ENCODE data around the gene GTF3C5. TPM values are rescaled to one million over a fixed set of nuclear protein-coding genes. Genes with fewer than 3 reads are reported as not detected.
A peak's percentile ranks its signal among the peaks of the same experiment; 100 is the strongest.
"Not testable (repeated sequence)": the region's sequence is repeated elsewhere in the genome, so short reads cannot be mapped to it uniquely, and the experiment has no call there.

The GTF3C5 gene
- total RNA-seq, 3 donors from 2014 or later (not counting 1 experiment from before 2014, with no cell fraction given) = 52.6 to 69.2 (median 60.4) TPM

DNA sequence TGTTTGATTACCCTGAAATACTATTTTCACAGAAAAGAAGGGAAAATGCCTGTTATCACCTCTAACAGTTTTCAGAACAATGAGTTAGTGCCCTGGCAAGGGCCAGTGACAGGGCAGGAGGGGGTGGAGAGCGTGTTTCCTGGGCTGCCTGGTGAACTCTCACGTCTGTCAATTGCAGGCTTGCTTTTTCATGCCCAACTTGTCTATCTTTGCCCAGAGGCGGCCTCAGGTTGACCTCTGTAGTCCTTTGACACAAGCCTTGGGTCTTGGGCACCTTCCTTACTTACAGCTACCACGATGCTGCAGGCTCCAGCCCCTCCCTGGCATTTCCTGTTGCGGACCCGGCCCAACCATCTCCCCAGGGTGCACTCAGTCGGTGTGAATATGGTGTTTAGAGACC is 28.8 kb downstream of the GTF3C5 start:
- TF ChIP-seq, protein P1, sequence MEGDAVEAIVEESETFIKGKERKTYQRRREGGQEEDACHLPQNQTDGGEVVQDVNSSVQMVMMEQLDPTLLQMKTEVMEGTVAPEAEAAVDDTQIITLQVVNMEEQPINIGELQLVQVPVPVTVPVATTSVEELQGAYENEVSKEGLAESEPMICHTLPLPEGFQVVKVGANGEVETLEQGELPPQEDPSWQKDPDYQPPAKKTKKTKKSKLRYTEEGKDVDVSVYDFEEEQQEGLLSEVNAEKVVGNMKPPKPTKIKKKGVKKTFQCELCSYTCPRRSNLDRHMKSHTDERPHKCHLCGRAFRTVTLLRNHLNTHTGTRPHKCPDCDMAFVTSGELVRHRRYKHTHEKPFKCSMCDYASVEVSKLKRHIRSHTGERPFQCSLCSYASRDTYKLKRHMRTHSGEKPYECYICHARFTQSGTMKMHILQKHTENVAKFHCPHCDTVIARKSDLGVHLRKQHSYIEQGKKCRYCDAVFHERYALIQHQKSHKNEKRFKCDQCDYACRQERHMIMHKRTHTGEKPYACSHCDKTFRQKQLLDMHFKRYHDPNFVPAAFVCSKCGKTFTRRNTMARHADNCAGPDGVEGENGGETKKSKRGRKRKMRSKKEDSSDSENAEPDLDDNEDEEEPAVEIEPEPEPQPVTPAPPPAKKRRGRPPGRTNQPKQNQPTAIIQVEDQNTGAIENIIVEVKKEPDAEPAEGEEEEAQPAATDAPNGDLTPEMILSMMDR (IDR thresholded peaks at IDR 0.05) = no peak
- Mint-ChIP-seq H3K27me3 (ENCODE audit: low read depth in 2 of 2) (no peaks in the 10 kb centered on the region), H3K36me3 (no peaks in the 10 kb centered on the region), H3K27ac (no peak overlapping the region), H3K4me1 (peaks cover 25 to 34% of the 10 kb centered on the region in 2 donors), H3K9me3 (no peaks in the 10 kb centered on the region), H3K4me3 (peak overlapping the region; percentile 47)
- peak in 1 of 2 donors; percentile 22 for DNase-seq
- peak in 2 of 3 donors; percentile 29 to 36 for ATAC-seq
- no peaks in the 10 kb centered on the region for H3K9me3 ChIP-seq (ENCODE audit: control insufficient read depth, insufficient read depth, low read length)
- no peak overlapping the region for H3K4me3 ChIP-seq (ENCODE audit: low read length)
- peaks cover 22% of the 10 kb centered on the region for H3K36me3 ChIP-seq (ENCODE audit: control insufficient read depth, insufficient read depth, low read length)
- H3K4me1 ChIP-seq (ENCODE audit: control insufficient read depth, insufficient read depth, low read length) = peaks cover 24% of the 10 kb centered on the region
- H3K27ac ChIP-seq (ENCODE audit: low read length) = no peak overlapping the region
- no peaks in the 10 kb centered on the region for H3K27me3 ChIP-seq (ENCODE audit: control insufficient read depth, insufficient read depth, low read length)
- WGBS (ENCODE audit: insufficient coverage) = 26% methylated on average over 7 of the region's 7 CpGs
- intact Hi-C loops (cut with micrococcal nuclease) = no loop called here

DNA sequence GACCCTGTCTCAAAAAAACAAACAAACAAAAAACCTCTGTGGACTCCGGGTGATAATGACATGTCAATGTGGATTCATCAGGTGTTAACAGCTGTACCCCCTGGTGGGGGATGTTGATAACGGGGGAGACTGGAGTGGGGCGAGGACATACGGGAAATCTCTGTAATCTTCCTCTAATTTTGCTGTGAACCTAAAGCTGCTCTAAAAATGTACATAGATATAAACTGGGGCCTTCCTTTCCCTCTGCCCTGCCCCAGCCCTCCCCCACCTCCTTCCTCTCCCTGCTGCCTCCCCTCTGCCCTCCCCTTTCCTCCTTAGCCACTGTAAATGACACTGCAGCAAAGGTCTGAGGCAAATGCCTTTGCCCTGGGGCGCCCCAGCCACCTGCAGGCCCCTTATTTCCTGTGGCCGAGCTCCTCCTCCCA is 29.6 kb downstream of the GTF3C5 start:
- peak in 1 of 2 donors; percentile 32 for DNase-seq
- peaks cover 14% of the 10 kb centered on the region for H3K36me3 ChIP-seq (ENCODE audit: control insufficient read depth, insufficient read depth, low read length)
- peak; percentile 37 to 44 (median 42) for ATAC-seq

DNA sequence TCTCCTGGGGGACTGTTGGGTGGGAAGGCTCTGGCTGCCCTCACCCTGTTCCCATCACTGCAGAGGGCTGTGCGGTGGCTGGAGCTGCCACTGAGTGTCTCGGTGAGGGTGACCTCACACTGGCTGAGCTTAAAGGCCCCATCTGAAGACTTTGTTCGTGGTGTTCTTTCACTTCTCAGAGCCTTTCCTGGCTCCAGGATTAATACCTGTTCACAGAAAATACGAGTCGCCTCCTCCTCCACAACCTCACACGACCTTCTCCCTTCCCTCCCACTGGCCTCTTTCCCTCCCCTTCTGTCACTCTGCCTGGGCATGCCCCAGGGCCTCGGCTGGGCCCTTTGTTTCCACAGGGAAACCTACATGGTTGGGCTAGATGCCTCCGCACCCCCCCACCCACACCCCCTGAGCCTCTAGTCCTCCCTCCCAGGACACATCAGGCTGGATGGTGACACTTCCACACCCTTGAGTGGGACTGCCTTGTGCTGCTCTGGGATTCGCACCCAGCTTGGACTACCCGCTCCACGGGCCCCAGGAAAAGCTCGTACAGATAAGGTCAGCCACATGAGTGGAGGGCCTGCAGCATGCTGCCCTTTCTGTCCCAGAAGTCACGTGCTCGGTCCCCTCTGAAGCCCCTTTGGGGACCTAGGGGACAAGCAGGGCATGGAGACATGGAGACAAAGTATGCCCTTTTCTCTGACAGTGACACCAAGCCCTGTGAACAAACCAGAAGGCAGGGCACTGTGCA is 30.4 kb downstream of the GTF3C5 start:
- H3K4me1 Mint-ChIP-seq = peaks cover 25 to 34% of the 10 kb centered on the region in 2 donors

More for the DNA sequence above, 29.6 kb downstream of the GTF3C5 start:
- Mint-ChIP-seq H3K4me3 (no peak overlapping the region), H3K9me3 (no peaks in the 10 kb centered on the region), H3K36me3 (no peaks in the 10 kb centered on the region), H3K27ac (no peak overlapping the region), H3K27me3 (ENCODE audit: low read depth in 2 of 2) (no peaks in the 10 kb centered on the region), H3K4me1 (peaks cover 25 to 34% of the 10 kb centered on the region in 2 donors)
- WGBS (ENCODE audit: insufficient coverage) = 9% methylated on average over 4 of the region's 6 CpGs
- TF ChIP-seq, protein P1 (IDR thresholded peaks at IDR 0.05) = no peak
- no peak overlapping the region for H3K27ac ChIP-seq (ENCODE audit: low read length)
- H3K4me3 ChIP-seq (ENCODE audit: low read length) = no peak overlapping the region
- H3K4me1 ChIP-seq (ENCODE audit: control insufficient read depth, insufficient read depth, low read length) = peaks cover 24% of the 10 kb centered on the region
- no peaks in the 10 kb centered on the region for H3K27me3 ChIP-seq (ENCODE audit: control insufficient read depth, insufficient read depth, low read length)
- intact Hi-C loops (cut with micrococcal nuclease) = no loop called here
- H3K9me3 ChIP-seq (ENCODE audit: control insufficient read depth, insufficient read depth, low read length) = no peaks in the 10 kb centered on the region

DNA sequence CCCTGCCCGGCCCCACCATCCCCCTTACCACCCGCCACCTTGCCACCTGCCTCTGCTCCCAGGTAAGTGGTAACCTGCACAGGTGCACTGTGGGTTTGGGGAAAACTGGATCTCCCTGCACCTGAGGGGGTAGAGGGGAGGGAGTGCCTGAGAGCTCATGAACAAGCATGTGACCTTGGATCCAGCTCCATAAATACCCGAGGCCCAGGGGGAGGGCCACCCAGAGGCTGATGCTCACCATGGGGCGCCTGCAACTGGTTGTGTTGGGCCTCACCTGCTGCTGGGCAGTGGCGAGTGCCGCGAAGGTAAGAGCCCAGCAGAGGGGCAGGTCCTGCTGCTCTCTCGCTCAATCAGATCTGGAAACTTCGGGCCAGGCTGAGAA is 31.0 kb downstream of the GTF3C5 start, which contains the start of gene CEL:
Gene CEL (plus strand): TSS at position 218 of the 382 bp plus-strand sequence. CDS start 22 bp downstream, at position 240.
- H3K9me3 Mint-ChIP-seq; H3K4me3 Mint-ChIP-seq; H3K27me3 Mint-ChIP-seq (ENCODE audit: low read depth in 2 of 2); H3K9me3 ChIP-seq (ENCODE audit: control insufficient read depth, insufficient read depth, low read length); H3K27ac ChIP-seq (ENCODE audit: low read length); ATAC-seq; H3K36me3 Mint-ChIP-seq; H3K36me3 ChIP-seq (ENCODE audit: control insufficient read depth, insufficient read depth, low read length); DNase-seq; H3K4me3 ChIP-seq (ENCODE audit: low read length); intact Hi-C loops (cut with micrococcal nuclease); H3K27me3 ChIP-seq (ENCODE audit: control insufficient read depth, insufficient read depth, low read length): not testable (repeated sequence)
- Mint-ChIP-seq H3K4me1 (peaks cover 25 to 34% of the 10 kb centered on the region in 2 donors), H3K27ac (peak within 1 kb of the TSS in 1 of 2 donors; percentile 47)
- WGBS (ENCODE audit: insufficient coverage) = 63% methylated on average over 2 of the region's 9 CpGs
- peaks cover 24% of the 10 kb centered on the region for H3K4me1 ChIP-seq (ENCODE audit: control insufficient read depth, insufficient read depth, low read length)

More for the DNA sequence above, 30.4 kb downstream of the GTF3C5 start:
- H3K27ac Mint-ChIP-seq = peak overlapping the region in 1 of 2 donors; percentile 47
- intact Hi-C loops (cut with micrococcal nuclease); H3K9me3 Mint-ChIP-seq; H3K27ac ChIP-seq (ENCODE audit: low read length); DNase-seq; H3K27me3 ChIP-seq (ENCODE audit: control insufficient read depth, insufficient read depth, low read length); H3K4me3 Mint-ChIP-seq; H3K27me3 Mint-ChIP-seq (ENCODE audit: low read depth in 2 of 2); H3K36me3 ChIP-seq (ENCODE audit: control insufficient read depth, insufficient read depth, low read length); H3K36me3 Mint-ChIP-seq; H3K4me3 ChIP-seq (ENCODE audit: low read length); H3K9me3 ChIP-seq (ENCODE audit: control insufficient read depth, insufficient read depth, low read length): not testable (repeated sequence)
- peak in 1 of 3 donors; percentile 25 for ATAC-seq
- H3K4me1 ChIP-seq (ENCODE audit: control insufficient read depth, insufficient read depth, low read length) = peaks cover 24% of the 10 kb centered on the region
- 64% methylated on average over 14 of the region's 14 CpGs for WGBS (ENCODE audit: insufficient coverage)

DNA sequence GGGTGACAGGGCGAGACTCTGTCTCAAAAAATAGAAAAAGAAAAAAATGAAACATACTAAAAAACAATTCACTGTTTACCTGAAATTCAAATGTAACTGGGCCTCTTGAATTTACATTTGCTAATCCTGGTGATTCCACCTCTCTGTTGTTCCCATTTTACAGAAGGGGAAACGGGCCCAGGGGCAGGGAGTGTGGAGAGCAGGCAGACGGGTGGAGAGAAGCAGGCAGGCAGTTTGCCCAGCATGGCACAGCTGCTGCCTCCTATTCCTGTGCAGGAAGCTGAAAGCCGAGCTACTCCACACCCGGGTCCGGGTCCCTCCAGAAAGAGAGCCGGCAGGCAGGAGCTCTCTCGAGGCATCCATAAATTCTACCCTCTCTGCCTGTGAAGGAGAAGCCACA is 31.8 kb downstream of the GTF3C5 start:
- H3K4me3 Mint-ChIP-seq; ATAC-seq; H3K9me3 ChIP-seq (ENCODE audit: control insufficient read depth, insufficient read depth, low read length); H3K27me3 ChIP-seq (ENCODE audit: control insufficient read depth, insufficient read depth, low read length); H3K36me3 Mint-ChIP-seq; DNase-seq; intact Hi-C loops (cut with micrococcal nuclease); H3K27ac Mint-ChIP-seq; H3K27me3 Mint-ChIP-seq (ENCODE audit: low read depth in 2 of 2); H3K4me3 ChIP-seq (ENCODE audit: low read length); H3K36me3 ChIP-seq (ENCODE audit: control insufficient read depth, insufficient read depth, low read length); H3K9me3 Mint-ChIP-seq; H3K27ac ChIP-seq (ENCODE audit: low read length): not testable (repeated sequence)
- H3K4me1 Mint-ChIP-seq = peaks cover 25 to 34% of the 10 kb centered on the region in 2 donors
- peaks cover 24% of the 10 kb centered on the region for H3K4me1 ChIP-seq (ENCODE audit: control insufficient read depth, insufficient read depth, low read length)
- WGBS (ENCODE audit: insufficient coverage) = 30% methylated on average over 2 of the region's 8 CpGs
